Keratinocyte (primary cell): Measurements from ENCODE around the gene GSTO2. TPM values are rescaled to one million over a fixed set of nuclear protein-coding genes. Genes with fewer than 3 reads are reported as not detected.

Experiments used
- DNase-seq: peaks from one replicate; pipeline ENCODE4 v3.0.0-alpha.2; 2011; ENCODE audit warnings: low read depth, missing footprints, low spot score
- FAIRE-seq: peaks from 2 replicates; lab custom pipeline; 2011; peaks lifted over from hg19 to GRCh38; lab: Jason Lieb, UNC
- H2AFZ ChIP-seq: 2 replicates; pipeline ENCODE4 v1.6.0; 2012; ENCODE audit warnings: low read length, control low read depth, inconsistent platforms; ENCODE audit not compliant: control insufficient read depth
- H3K27ac ChIP-seq: 2 replicates; pipeline ENCODE4 v1.5.1; 2011; ENCODE audit warnings: low read length; ENCODE audit not compliant: control insufficient read depth, insufficient read depth
- H3K27me3 ChIP-seq: 3 replicates; pipeline ENCODE4 v1.6.0; 2011; ENCODE audit warnings: low read length; ENCODE audit not compliant: control insufficient read depth, insufficient read depth; ENCODE audit errors: extremely low read depth
- H3K36me3 ChIP-seq, 2 experiments: 2 replicates in 1 of 2; 3 replicates in 1 of 2; pipeline ENCODE4 v1.5.1; 2011; ENCODE audit warnings: low read length in 2 of 2, mild to moderate bottlenecking in 1 of 2; ENCODE audit not compliant: control insufficient read depth in 2 of 2, insufficient read depth in 2 of 2; ENCODE audit errors: extremely low read depth in 1 of 2
- H3K4me1 ChIP-seq: 3 replicates; pipeline ENCODE4 v1.5.1; 2011; ENCODE audit warnings: low read length; ENCODE audit not compliant: control insufficient read depth, insufficient read depth; ENCODE audit errors: extremely low read depth
- H3K4me2 ChIP-seq: 3 replicates; pipeline ENCODE4 v1.6.0; 2011; ENCODE audit warnings: low read depth, low read length; ENCODE audit not compliant: control insufficient read depth, insufficient read depth; ENCODE audit errors: extremely low read depth
- H3K4me3 ChIP-seq, 3 experiments: fragments of 200-600 bp in 1 of 3; sonication (generic) in 1 of 3; 2 replicates in 2 of 3; 3 replicates in 1 of 3; pipeline ENCODE4 v1.5.1; 2011 to 2016; ENCODE audit warnings: low read length in 3 of 3, mild to moderate bottlenecking in 3 of 3, control low read depth in 2 of 3, inconsistent platforms in 1 of 3, low read depth in 1 of 3, mixed read lengths in 1 of 3, mixed run types in 1 of 3, moderate library complexity in 1 of 3; ENCODE audit not compliant: control insufficient read depth in 2 of 3, insufficient read depth in 2 of 3; ENCODE audit errors: extremely low read depth in 1 of 3
- H3K79me2 ChIP-seq: 2 replicates; pipeline ENCODE4 v1.6.0; 2012; ENCODE audit warnings: low read length; ENCODE audit not compliant: control insufficient read depth, insufficient read depth
- H3K9ac ChIP-seq: 3 replicates; pipeline ENCODE4 v1.6.0; 2011; ENCODE audit warnings: low read length; ENCODE audit not compliant: control insufficient read depth, insufficient read depth; ENCODE audit errors: extremely low read depth
- H3K9me1 ChIP-seq: 3 replicates; pipeline ENCODE4 v1.6.0; 2011; ENCODE audit warnings: low read length; ENCODE audit not compliant: control insufficient read depth, insufficient read depth; ENCODE audit errors: extremely low read depth
- H3K9me3 ChIP-seq: 2 replicates; pipeline ENCODE4 v1.5.1; 2012; ENCODE audit warnings: low read depth, low read length; ENCODE audit not compliant: control insufficient read depth
- H4K20me1 ChIP-seq: 3 replicates; pipeline ENCODE4 v1.6.0; 2011; ENCODE audit warnings: low read length; ENCODE audit not compliant: control insufficient read depth, insufficient read depth; ENCODE audit errors: extremely low read depth
- CTCF ChIP-seq, 3 experiments: IDR thresholded peaks in 1 of 3; conservative IDR thresholded peaks in 1 of 3; optimal IDR thresholded peaks in 1 of 3; 2 replicates in 2 of 3; 3 replicates in 1 of 3; pipeline versions ENCODE3 to v1.5.1; 2011; ENCODE audit warnings: low read length in 3 of 3, mild to moderate bottlenecking in 3 of 3, moderate library complexity in 2 of 3, control low read depth in 1 of 3, inconsistent platforms in 1 of 3; ENCODE audit not compliant: insufficient read depth in 2 of 3; ENCODE audit errors: extremely low read depth in 1 of 3
- EZH2 ChIP-seq: IDR thresholded peaks from one replicate; pipeline ENCODE4 v1.6.1; 2012; ENCODE audit warnings: inconsistent platforms, mild to moderate bottlenecking, low read length, moderate library complexity
- dilution Hi-C: fragments of 300-500 bp; cut with MboI; formaldehyde crosslinking; loops from one replicate; pipeline ENCODE4 v1.7.0; 2020; ENCODE audit warnings: low sequenced_read_pairs; ENCODE audit not compliant: extremely low pct_ligation_motif_present
- polyA plus RNA-seq, 5 experiments: library from polyadenylated mRNA; depleted of rRNA in 3 of 5; stranded (reverse) in 3 of 5; stranded (forward) in 1 of 5; unstranded in 1 of 5; fragments of >200 nt; gene quantifications; 1 replicate in 1 of 5; 2 replicates in 3 of 5; 3 replicates in 1 of 5; pipeline versions ENCODE4 v1.2.1 to v1.2.3, GENCODE V29; 2011 to 2012; ENCODE audit warnings: missing spikeins in 2 of 5, low read depth in 1 of 5, low replicate concordance in 1 of 5

The GSTO2 gene
- polyA plus RNA-seq, 1 donor (not counting 4 experiments of a cell fraction or from before 2014, with no cell fraction given), result 56.9 TPM

GRCh38 chr10:104344219-104344618 is 75.2 kb downstream of the GSTO2 start:
- Histone ChIP-seq H3K36me3 (no peaks in the 10 kb centered on the region), H3K9me3 (no peaks in the 10 kb centered on the region), H3K79me2 (no peaks in the 10 kb centered on the region), H2AFZ (no peak overlapping the region), H3K4me3 (no peak overlapping the region), H3K27me3 (no peaks in the 10 kb centered on the region), H3K4me2 (no peak overlapping the region), H3K9ac (no peak overlapping the region), H3K4me1 (peaks cover 13% of the 10 kb centered on the region), H3K27ac (no peak overlapping the region), H3K9me1 (no peaks in the 10 kb centered on the region), H4K20me1 (no peaks in the 10 kb centered on the region)
- TF ChIP-seq EZH2, result no peak
- FAIRE-seq (no peak), DNase-seq (no peak)
- dilution Hi-C loops, result no loop called here

GRCh38 chr10:104345515-104345914 is 76.5 kb downstream of the GSTO2 start:
- Histone ChIP-seq H3K9me1 (no peaks in the 10 kb centered on the region), H3K4me1 (peaks cover 13% of the 10 kb centered on the region), H3K79me2 (no peaks in the 10 kb centered on the region), H3K4me3 (no peak overlapping the region), H3K27ac (no peak overlapping the region), H3K36me3 (no peaks in the 10 kb centered on the region), H3K4me2 (no peak overlapping the region), H3K9me3 (no peaks in the 10 kb centered on the region), H2AFZ (no peak overlapping the region), H4K20me1 (no peaks in the 10 kb centered on the region), H3K27me3 (no peaks in the 10 kb centered on the region), H3K9ac (no peak overlapping the region)
- no peak for TF ChIP-seq CTCF (optimal IDR thresholded peaks at IDR 0.05 in 1 of 3, IDR thresholded peaks at IDR 0.05 in 1 of 3, conservative IDR thresholded peaks at IDR 0.05 in 1 of 3; ENCODE audit: extremely low read depth in 1 of 3, insufficient read depth in 2 of 3, low read length in 3 of 3)
- no peak for TF ChIP-seq EZH2
- dilution Hi-C loops, result no loop called here
- no peak for DNase-seq
- no peak for FAIRE-seq

GRCh38 chr10:104345941-104346340 is 77.0 kb downstream of the GSTO2 start:
- DNase-seq (no peak), FAIRE-seq (no peak)
- Histone ChIP-seq H3K4me2 (no peak overlapping the region), H3K4me1 (peaks cover 18% of the 10 kb centered on the region), H3K27ac (no peak overlapping the region), H3K9ac (no peak overlapping the region), H3K4me3 (no peak overlapping the region), H3K9me3 (no peaks in the 10 kb centered on the region), H2AFZ (no peak overlapping the region), H3K27me3 (no peaks in the 10 kb centered on the region), H3K36me3 (no peaks in the 10 kb centered on the region), H3K9me1 (no peaks in the 10 kb centered on the region), H3K79me2 (no peaks in the 10 kb centered on the region), H4K20me1 (no peaks in the 10 kb centered on the region)
- TF ChIP-seq EZH2, result no peak
- TF ChIP-seq CTCF (optimal IDR thresholded peaks at IDR 0.05 in 1 of 3, IDR thresholded peaks at IDR 0.05 in 1 of 3, conservative IDR thresholded peaks at IDR 0.05 in 1 of 3; ENCODE audit: extremely low read depth in 1 of 3, insufficient read depth in 2 of 3, low read length in 3 of 3), result no peak
- dilution Hi-C loops, result no loop called here
